GM10847 (cell line): ENCODE data around the gene MT1G.

Source experiments
- POLR2A ChIP-seq: IDR thresholded peaks from 2 replicates; pipeline ENCODE4 v1.6.1; 2011; ENCODE audit not compliant: insufficient read length; ENCODE audit errors: extremely low read depth

The MT1G gene

GRCh38 chr16:56617212-56618085 lies 50.4 kb downstream of the MT1G start:
- no peak for TF ChIP-seq POLR2A
